Measurements from ENCODE around the gene RNF213. TPM values are rescaled to one million over a fixed set of nuclear protein-coding genes. Genes with fewer than 3 reads are reported as not detected.
"Not testable (repeated sequence)": the region's sequence is repeated elsewhere in the genome, so short reads cannot be mapped to it uniquely, and the experiment has no call there.

The RNF213 gene
- total RNA-seq, 2 donors from 2014 or later: 98.8 to 99.3 TPM

GRCh38 chr17:80246266-80246681 is 14.4 kb upstream of the RNF213 start:
- DNase-seq (ENCODE audit: low spot score): no peak
- intact Hi-C loops (cut with DNase I): no loop called here

GRCh38 chr17:80246726-80247125 is 13.9 kb upstream of the RNF213 start:
- DNase-seq (ENCODE audit: low spot score): no peak

DNA sequence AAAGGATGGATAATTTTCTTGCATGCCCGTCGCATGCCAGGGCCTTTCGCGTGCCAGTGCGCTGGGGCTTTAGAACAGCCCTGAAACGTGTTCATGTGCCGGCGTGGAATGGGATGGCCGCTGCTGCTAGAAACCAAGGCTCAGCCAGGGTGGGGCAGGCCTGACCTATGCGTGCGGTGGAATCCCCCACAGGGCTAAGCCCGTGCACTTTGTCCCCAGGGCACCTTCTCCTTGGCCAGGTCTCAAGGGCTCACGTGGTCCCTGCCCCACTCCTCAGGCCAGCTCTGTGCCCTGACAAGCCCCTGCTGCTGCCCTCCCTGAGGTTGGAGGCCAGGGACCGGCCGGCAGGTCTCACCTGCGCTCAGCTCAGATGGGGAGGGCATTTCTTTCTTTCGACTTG is 13.1 kb upstream of the RNF213 start:
- no peak for DNase-seq (ENCODE audit: low spot score)
- intact Hi-C loops (cut with DNase I): no loop called here

More at GRCh38 chr17:80246726-80247125, 13.9 kb upstream of the RNF213 start:
- intact Hi-C loops (cut with DNase I): no loop called here

DNA sequence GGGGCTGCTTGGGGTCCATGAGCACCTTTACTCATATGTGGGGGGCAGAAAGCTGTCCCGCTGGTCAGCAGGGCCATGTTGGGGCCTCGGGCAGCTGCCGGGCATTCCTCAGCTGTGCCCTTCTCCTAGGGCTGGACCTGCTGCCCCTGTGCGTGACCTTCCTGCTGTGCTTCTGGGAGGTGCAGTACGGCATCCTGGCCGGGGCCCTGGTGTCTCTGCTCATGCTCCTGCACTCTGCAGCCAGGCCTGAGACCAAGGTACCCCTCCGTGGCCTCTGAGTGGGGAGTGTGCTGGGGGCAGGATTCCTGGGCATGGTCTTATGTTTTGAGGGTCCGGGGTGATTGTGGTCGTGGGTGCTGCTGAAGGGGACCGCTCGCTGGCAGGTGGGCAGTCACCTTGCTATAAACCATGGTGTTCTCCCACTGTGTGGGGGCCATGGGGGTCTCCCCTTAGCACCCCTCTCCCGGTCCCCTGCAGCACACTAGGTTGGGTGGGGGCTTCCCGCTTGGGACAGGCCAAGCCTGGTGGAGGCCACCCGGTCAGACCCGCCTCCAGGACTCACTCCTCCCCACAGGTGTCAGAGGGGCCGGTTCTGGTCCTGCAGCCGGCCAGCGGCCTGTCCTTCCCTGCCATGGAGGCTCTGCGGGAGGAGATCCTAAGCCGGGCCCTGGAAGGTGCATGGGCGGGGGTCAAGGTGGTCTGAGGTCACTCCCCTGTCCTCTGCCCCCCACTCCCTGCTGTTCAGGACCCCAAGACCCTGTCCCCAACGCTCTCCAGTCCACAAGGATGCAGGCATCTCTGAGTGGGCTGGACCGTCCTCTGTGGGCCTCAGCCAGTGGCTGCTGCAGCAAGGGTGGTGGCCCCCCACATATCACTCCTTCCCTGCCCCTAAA is 12.4 kb upstream of the RNF213 start:
- intact Hi-C loops (cut with DNase I): no loop called here
- no peak for DNase-seq (ENCODE audit: low spot score)

DNA sequence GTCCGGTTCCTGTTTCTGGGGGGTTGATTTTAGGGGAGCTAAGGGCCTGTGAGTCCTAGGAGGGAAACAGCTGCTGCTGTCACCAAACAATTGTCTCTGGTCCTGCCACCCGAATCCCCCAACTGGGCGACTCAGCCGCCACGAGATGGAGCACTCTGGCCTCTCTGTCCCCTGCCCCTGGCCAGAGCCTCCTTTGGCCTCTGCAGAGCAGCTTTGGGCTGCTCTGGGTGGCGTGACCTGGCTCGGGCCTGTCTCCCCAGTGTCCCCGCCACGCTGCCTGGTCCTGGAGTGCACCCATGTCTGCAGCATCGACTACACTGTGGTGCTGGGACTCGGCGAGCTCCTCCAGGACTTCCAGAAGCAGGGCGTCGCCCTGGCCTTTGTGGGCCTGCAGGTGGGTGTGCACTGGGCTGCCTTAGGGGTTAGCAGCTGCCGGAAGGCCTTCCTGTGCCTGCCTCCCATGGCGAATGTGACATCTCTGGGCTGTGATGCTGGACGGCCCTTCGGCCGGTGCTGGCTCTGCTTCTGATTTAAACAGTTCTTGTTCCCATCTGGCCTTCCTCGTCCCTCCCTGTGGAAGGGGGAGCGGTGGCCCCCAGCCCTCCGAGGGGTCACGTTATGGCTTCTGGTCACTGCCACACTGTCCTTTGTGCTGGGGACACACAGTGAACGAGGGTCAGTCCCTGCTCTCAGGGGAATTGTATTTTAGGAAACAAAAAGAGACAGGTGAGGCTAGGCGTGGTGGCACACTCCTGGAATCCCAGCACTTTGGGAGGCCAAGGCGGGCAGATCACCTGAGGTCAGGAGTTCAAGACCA is 11.6 kb upstream of the RNF213 start:
- intact Hi-C loops (cut with DNase I): no loop called here
- no peak for DNase-seq (ENCODE audit: low spot score)

- DNase-seq (ENCODE audit: low spot score): no peak
- intact Hi-C loops (cut with DNase I): loop anchor here in 1 of 2 donors (1.0 kb wide), 1 partner anchor 19 kb away; no protein-coding TSS in a partner anchor
These were observed 8.7 kb upstream of the RNF213 start for GRCh38 chr17:80251966-80252365.

DNA sequence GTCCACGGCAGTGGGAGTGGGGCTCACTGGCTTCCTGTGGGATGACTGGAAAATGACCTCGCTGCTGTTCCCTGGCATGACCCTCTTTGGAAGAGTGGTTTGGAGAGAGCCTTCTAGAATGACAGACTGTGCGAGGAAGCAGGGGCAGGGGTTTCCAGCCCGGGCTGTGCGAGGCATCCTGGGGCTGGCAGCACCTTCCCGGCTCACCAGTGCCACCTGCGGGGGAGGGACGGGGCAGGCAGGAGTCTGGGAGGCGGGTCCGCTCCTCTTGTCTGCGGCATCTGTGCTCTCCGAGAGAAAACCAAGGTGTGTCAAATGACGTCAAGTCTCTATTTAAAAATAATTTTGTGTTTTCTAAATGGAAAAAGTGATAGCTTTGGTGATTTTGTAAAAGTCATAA is 7.8 kb upstream of the RNF213 start:
- intact Hi-C loops (cut with DNase I): no loop called here
- DNase-seq (ENCODE audit: low spot score): no peak

- intact Hi-C loops (cut with DNase I): no loop called here
- DNase-seq (ENCODE audit: low spot score): no peak
These were observed 6.8 kb upstream of the RNF213 start for GRCh38 chr17:80253631-80254395.

GRCh38 chr17:80254396-80255251 is 6.0 kb upstream of the RNF213 start:
- intact Hi-C loops (cut with DNase I): no loop called here
- DNase-seq (ENCODE audit: low spot score): no peak

DNA sequence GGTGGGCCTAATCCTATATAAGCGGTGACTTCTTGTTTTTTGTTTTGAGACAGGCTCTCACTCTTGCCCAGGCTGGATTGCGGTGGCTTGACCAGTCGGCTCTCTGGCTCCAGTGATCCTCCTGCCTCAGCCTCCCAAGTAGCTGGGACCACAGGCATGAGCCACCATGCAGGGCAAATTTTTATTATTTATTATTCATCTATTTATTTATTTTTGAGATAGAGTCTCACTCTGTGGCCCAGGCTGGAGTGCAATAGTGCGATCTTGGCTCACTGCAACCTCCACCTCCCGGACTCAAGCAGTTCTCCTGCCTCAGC is 4.7 kb upstream of the RNF213 start:
- DNase-seq (ENCODE audit: low spot score): no peak
- intact Hi-C loops (cut with DNase I): no loop called here

DNA sequence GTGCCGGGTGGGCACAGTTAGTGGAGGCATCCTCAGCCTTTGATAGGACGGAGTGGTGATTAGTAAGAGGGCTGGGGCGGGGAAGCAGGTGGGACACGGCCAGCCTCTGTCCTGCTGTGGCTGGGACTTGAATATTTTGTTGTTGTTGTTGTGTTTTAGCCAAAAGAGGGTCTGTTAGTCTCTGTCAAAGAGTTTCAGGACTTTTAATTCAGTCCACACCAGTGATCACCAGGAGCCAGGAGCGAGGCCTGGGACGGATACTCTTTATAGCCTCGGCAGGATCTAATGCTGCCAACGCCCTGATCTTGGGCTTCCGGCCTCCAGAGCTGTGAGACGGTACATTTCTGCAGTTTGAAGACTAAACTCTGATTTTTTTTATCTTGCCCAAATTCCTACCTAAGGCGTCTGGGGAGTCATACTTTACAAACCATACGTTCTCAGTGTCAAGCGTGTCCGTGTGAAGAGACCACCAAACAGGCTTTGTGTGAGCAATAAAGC is 2.9 kb upstream of the RNF213 start:
- no peak for DNase-seq (ENCODE audit: low spot score)
- intact Hi-C loops (cut with DNase I): no loop called here

- DNase-seq (ENCODE audit: low spot score); intact Hi-C loops (cut with DNase I): not testable (repeated sequence)
These were observed 2.4 kb upstream of the RNF213 start for GRCh38 chr17:80258296-80258695.

- no peak for DNase-seq (ENCODE audit: low spot score)
- intact Hi-C loops (cut with DNase I): loop anchor here in 1 of 2 donors (2.0 kb wide), 1 partner anchor 15 kb away; no protein-coding TSS in a partner anchor
These were observed 1.1 kb upstream of the RNF213 start for GRCh38 chr17:80259457-80260068.

- intact Hi-C loops (cut with DNase I): loop anchor here in 1 of 2 donors (2.0 kb wide), 1 partner anchor 15 kb away; no protein-coding TSS in a partner anchor
- DNase-seq (ENCODE audit: low spot score): peak; percentile 93
These were observed 550 bp upstream of the RNF213 start for GRCh38 chr17:80260069-80260535.

GRCh38 chr17:80261159-80261894 is 675 bp downstream of the RNF213 start:
- intact Hi-C loops (cut with DNase I): loop anchor here in 1 of 2 donors (2.0 kb wide), 1 partner anchor 13 kb away; no protein-coding TSS in a partner anchor
- DNase-seq (ENCODE audit: low spot score): peak; percentile 90

GRCh38 chr17:80261895-80262279 is 1.2 kb downstream of the RNF213 start:
- intact Hi-C loops (cut with DNase I): loop anchor here in 1 of 2 donors (2.0 kb wide), 1 partner anchor 13 kb away; no protein-coding TSS in a partner anchor

GRCh38 chr17:80262291-80262690 is 1.6 kb downstream of the RNF213 start:
- intact Hi-C loops (cut with DNase I): no loop called here

More at GRCh38 chr17:80261895-80262279, 1.2 kb downstream of the RNF213 start:
- no peak for DNase-seq (ENCODE audit: low spot score)

More at GRCh38 chr17:80262291-80262690, 1.6 kb downstream of the RNF213 start:
- DNase-seq (ENCODE audit: low spot score): no peak
